GM19238 (cell line): Measurements from ENCODE around the gene PTGS2.
"Not testable (repeated sequence)": the region's sequence is repeated elsewhere in the genome, so short reads cannot be mapped to it uniquely, and the experiment has no call there.

Experiments
- DNase-seq: peaks from one replicate; pipeline ENCODE4 v3.0.0; 2011; ENCODE audit warnings: low spot score; ENCODE audit not compliant: insufficient read length

Gene PTGS2

DNA sequence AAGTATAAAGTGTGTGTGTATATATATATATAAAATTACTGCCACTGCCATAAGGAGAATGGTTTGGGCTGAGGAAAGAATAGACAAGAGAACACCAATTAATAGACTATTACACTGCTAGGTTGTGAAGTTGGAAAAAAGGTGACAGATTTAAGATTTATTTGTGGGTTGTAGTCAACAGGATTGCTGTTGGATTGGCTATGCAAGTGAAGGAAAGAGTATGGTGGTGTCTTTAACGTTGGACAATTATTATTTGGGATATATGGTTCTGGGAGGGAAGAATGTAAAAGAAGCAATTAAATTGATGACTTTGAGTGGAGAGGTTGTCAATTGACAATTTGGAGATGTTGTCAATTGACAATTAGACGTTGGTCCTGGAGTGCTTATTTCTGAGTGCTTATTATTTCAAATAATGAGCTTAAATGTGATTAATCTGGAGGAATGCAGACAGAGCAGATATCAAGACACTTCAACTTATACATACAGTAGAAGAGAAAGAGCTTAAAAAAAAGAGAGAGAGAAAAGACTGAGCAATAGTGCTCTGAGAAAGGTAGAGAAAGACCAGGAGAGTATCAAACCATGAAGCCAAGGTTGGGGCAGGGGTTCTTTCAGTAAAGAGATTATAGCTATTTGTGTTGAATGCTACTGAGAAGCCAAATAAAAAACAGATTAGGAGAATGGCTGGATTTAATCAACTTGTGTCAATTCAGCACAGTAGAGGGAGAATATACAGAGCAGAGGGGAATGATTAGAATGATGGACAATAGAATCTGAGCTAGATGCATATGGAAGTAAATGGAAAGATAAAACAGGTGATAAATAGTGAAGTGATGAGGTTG lies 9.7 kb downstream of the PTGS2 start:
- DNase-seq, result no peak

DNA sequence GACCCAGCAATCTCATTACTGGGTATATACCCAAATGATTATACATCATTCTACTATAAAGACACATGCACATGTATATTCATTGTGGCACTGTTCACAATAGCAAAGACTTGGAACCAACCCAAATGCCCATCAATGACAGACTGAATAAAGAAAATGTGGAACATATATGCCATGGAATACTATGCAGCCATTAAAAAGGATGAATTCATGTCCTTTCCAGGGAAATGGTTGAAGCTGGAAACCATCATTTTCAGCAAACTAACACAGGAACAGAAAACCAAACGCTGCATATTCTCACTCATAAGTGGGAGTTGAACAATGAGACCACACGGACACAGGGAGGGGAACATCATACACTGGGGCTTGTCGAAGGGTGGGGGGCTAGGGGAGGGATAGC lies 10.4 kb downstream of the PTGS2 start:
- not testable (repeated sequence) for DNase-seq

DNA sequence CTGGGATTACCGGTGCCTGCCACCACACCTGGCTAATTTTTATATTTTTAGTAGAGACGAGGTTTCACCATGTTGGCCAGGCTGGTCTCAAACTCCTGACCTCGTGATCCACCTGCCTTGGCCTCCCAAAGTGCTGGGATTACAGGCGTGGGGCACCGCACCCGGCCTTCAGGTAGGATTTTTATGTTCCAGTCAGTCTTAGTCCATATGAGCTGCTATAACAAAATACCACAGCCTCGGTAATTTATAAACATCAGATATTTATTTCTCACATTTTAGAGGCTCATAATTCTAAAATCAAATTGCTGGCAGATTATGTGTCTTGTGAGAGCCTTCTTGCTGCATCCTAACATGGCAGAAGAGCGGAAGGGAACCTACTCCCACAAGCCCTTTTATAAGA lies 16.0 kb downstream of the PTGS2 start:
- not testable (repeated sequence) for DNase-seq

DNA sequence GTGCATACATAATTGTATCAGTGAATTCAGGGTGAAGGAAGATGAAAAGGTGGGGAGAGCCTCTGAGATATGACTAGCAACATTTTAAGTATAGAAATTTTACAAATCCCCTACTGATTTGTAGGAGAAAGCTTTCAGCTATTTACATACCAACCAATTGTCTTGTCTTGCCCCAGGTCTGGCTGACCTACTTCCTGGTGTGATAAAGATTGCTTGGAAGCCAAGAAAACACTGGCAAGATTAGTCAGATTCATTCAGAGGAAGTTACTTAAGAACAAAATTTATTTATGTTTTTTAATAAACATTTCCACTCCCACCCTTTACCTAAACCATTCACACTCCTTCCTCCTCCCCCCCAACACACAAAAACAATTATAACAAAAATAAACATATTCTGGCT lies 17.5 kb downstream of the PTGS2 start:
- no peak for DNase-seq

DNA sequence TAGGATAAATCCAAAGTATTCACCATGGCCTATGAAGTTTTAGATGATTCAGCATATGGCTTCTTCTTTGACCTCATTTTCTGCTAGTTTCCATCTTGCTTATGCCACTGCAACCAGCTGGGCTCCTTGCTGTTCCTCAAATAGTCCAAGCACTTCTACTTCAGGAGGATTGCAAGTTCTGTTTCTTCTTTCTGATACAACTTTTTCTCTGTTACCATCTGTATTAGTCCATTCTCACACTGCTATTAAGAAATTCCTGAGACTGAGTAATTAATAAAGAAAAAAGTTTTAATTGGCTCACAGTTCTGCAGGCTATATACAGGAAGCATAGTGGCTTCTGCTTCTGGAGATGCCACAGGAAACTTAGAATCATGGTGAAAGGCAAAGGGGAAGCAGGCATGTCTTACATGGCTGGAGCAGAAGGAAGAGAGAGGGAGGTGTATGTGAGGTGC lies 20.3 kb downstream of the PTGS2 start:
- no peak for DNase-seq

DNA sequence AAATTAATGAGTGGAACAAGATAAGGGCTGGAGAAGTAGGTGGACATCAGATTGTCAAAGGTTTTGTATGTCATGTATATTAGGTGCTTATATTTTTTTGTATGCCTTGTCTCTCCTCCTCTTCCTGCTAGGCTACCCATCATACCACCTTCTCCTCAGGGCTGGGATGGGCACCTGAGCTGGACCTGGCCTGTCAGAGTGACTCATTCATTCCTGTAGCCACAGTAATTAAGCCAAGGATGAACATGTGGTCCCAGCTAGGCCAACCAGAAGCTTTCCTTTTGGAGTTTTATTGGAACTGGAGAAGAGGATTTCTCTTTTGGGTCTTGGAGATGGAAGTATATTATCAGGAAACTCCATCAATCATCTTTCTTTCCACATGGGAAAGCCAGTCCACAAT lies 21.2 kb downstream of the PTGS2 start:
- no peak for DNase-seq

DNA sequence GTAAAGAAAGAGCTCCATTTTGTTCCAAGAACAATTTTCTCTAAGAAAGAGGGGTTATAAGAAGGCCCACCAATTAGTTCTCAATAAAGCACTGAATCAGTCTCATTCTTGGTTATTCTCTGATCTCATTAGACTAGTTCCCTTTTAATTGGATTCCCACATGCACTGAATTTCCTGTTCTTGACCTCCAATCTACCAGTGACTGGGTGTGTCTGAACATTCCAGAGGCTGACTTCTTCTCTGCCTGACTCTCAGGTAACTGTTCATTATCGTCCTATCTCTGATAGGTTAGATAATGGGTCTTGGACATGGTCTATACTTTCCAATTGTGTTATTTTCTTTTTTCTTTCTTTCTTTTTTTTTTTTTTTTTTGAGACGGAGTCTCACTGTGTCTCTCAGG lies 22.7 kb downstream of the PTGS2 start:
- no peak for DNase-seq

DNA sequence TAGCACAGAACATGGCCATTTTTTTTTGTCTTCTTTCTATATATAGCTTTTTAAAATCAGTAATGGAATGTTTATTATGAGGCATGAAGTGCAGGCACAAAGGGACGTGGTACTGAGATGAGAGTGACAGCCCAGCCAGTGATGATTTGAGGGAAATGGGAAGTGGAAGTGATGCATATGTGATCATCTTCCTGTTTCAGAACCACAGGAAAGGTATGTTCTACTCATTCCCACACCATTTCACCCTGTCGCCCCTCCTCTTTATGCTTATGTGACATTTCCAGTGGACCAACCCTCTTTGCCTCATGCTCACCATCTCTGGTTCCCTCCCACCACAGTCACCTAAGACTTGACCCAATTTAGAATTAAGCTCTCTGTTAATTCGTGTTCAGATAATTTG lies 24.3 kb downstream of the PTGS2 start:
- no peak for DNase-seq

DNA sequence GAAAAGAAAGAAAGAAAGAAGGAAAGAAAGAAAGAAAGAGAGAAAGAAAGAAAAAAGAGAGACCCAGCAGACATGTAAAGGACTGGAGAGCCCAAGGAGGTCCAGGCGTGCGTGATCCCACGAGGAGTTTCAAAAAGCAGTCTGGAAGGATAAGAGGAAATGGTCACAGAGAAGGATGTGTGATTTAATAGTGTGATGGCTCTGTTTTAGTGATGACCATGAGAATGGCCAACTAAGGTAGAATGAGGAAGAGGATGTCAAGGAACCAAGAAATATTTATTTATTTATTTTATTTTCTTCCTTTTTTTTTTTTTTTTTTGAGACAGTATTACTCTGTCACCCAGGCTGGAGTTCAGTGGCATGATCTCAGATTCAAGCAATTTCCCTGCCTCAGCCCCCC lies 25.5 kb downstream of the PTGS2 start:
- DNase-seq, result no peak

DNA sequence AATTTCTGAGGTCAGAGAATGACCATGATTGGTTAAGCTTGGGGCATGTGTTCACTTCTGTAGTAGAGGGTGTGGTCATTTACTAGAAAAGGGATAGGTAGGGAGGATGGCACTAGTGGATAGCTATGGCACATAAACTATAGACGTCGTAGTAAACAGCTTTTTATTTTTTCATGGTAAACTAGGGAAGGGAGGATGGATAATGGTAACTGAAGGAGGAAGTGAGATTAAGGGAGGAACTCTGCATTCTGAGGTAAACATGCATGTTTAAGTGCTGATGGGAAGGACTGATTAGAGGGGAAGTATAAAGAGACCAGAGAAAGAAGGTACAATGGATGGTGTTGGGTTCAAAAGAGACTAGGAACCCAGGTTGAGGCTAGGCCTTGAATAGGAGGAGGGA lies 26.9 kb downstream of the PTGS2 start:
- no peak for DNase-seq

DNA sequence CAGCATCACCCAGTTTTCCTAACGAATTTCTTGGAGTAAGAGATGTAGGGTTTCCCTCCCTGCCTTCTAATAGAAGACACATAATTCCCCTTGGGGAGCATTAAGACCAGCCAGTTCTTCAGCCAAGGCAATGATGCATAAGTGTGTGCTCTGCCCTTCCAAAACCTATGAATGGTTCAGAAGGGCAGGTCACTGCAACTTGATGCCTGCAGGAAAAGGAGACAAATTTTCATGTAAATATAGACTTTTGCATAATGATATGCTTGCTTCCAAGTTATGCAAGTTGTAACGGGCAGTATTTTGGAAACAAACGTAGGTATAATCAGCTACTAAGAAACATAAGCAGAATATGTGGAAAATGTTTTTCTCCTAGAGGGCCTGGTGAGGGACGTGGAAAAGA lies 31.6 kb downstream of the PTGS2 start:
- no peak for DNase-seq

DNA sequence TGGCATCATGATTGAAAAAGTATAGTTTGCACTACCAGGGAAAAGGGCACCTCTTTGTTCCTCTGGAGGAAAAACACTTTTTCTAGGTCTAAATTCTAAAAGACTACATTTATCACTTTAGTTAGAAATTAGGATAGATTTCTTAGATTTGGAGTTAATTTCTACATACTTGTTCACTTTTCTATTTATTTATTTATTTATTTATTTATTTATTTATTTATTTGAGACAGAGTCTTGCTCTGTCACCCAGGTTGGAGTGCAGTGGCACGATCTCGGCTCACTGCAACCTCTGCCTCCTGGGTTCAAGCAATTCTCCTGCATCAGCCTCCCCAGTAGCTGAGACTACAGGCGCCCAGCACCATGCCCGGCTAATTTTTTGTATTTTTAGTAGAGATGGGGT lies 32.2 kb downstream of the PTGS2 start:
- DNase-seq, result not testable (repeated sequence)

DNA sequence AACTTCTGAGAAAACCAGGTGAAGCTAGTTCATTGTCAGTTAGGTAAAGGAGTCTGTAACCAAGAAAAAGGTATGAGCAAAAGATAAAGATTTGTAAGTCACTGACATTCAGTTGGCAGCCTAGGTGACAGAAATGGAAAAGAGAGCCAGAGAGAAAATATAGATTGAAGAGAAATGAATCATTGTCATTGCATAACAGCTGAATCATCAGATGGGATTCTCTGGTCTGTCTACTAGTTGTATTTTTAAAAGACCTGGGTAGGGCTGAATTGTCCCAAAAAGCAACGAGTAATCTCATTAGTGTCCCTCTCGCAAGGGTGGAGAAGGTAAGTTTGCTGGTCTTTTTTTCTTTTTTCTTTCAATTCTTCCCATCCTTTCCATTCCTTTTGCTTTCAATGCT lies 36.6 kb downstream of the PTGS2 start:
- DNase-seq, result no peak

DNA sequence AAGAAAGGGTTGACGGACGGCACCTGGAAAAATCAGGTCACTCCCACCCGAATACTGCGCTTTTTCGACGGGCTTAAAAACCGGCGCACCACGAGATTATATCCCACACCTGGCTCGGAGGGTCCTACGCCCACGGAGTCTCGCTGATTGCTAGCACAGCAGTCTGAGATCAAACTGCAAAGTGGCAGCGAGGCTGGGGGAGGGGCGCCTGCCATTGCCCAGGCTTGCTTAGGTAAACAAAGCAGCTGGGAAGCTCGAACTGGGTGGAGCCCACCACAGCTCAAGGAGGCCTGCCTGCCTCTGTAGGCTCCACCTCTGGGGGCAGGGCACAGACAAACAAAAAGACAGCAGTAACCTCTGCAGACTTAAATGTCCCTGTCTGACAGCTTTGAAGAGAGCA lies 42.7 kb downstream of the PTGS2 start:
- not testable (repeated sequence) for DNase-seq

DNA sequence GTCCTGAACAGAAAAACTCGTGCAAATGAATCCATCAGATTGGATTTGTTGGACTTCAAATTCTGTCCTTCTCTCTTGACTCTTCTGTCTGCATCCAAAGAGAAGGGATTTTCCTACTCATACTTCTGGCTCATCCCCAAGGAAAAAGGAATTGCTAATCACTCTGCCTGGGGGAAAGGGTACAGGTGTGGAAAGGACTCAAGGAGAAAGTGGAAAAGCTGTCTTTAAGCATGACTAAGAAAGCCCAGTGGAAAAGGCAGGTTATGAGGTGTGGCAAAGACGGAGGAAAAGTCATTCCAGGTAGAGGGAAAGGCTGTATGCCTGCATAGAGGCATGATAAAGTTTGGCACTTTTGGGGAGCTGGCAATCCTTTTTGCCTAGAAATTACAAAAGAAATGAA lies 43.4 kb downstream of the PTGS2 start:
- DNase-seq, result no peak

DNA sequence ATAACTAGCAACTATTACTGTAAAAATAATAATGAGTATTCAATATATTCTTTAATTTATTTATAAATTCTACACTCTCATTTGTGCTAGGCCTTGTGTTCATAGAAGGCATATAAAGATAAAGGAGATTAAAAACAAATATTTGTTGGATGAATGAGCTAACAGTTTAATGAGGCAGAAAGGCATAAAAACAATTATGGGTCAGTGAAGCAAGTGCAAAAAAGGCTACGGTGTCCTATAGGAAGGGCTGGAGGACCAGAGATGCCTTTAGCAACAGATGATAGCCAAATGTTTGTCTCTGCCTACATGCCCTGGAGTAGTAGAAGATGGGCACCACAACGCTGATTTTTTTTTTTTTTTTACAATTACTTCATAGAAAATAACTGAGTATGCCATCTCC lies 45.7 kb downstream of the PTGS2 start:
- no peak for DNase-seq

DNA sequence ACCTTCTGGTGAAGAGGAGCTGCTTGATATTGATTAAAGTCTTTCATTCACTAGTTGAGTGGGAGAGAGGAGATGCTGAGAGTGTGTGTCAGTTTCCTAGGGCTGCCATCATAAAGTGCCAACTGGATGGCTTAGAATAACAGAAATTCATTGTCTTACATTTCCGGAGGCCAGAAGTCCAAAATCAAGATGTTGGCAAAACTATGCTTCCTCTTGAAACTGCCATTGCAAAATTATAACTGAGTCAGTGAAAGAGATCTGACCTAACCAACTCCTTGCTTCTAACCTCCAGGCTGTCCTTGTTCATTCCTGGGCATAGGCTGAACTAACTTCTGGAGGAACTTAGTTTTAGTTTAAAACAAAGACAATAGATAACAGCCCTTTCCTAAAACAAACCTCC lies 47.1 kb downstream of the PTGS2 start:
- DNase-seq, result no peak

DNA sequence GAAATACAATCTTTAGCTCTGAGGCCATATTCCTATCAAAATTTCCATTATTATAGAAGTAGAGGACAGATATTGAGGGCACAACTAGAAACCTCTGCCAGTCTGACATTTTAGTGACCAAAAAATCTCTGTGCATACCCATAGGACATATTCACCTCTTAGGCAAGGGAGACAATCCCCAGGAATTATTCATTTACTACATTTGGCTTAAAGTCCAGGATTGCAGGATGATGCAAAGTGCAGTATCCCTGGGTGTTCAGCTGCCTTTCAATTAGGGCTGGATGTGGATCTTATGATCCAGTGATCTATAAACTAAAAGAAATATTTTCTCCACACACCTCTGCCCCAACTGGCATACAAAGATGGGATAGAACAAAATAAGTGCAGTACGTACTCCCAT lies 50.9 kb downstream of the PTGS2 start:
- DNase-seq, result no peak

DNA sequence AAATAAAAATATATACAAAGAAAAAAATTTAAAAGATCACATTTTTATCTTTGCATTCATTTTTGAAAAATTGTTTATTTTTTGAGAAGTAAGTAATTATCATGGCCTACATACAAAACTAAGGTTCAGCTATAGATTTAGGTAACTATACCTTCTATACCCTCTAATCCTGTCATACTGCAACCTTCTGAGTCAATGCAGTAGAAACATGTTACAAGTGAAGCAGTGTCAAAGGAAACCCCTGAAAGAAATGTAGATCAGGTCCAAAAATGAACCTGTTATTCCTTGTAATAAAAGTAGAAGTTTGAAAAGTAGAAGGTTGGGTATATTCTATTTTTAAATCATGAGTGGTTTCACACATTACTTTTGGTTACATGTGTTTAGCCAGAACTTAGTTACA lies 51.3 kb downstream of the PTGS2 start:
- DNase-seq, result no peak

DNA sequence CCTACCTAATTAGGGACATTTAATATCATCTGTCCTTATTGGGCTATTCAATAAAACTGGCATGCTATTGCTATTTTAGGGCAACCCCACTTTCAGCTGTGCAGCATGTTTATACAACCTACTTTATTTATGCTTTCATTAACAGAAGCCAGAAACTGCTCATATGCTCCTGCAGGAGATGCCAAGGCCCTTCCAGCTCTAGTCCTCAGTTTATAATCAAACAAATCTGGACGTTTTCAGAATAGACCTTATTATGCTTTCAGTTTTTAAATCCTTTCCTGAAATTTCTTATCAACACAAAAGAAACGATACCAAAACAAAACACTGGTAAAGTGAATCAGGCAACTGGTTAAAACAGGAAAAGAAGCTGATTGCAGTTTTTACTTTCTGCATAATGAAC lies 53.2 kb downstream of the PTGS2 start:
- no peak for DNase-seq

DNA sequence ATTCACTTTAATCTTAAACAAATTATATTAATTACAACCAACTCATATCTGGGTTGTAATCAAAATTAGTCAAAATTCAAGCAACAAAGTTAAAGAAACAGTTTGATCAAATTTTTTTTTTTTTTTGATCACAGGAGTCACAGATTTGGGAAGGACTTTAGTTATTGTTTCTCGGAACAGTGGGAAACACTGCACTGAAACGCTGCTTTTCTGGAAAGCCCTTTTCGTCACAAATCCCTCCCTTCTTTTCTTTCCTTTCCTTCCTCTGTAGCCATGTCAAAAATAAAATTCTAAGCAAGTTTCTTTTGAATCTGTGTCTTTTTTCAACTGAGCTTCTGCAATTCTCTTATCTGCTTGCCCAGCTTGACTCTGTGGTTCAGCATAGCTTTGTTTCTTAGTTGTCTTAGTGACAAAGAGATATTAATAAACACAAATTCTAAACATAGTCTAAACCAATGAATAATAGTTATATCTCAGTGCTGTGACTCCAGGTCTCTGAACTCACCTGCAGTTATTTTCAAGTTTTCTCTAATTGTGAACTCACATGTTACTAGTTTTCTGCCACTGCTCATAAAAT lies 53.8 kb downstream of the PTGS2 start:
- no peak for DNase-seq

DNA sequence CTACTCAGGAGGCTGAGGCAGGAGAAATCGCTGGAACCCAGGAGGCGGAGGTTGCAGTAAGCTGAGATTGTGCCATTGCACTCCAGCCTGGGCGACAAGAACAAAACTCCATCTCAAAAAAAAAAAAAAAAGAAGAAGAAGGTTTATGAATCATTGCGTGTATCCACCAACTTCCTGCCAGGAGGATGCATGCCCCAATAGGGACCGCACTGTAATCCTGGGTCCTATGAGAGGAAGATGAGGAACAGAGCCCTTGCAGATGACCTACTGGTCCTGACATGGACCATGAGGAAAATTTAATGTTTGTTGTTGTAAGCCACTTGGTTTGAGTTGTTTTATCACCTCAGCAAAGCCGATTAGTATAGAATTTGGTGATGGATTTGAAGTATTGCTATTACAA lies 56.7 kb downstream of the PTGS2 start:
- no peak for DNase-seq
